PC-3 (cell line): ENCODE results near the gene SELENOI. TPM values are rescaled to one million over a fixed set of nuclear protein-coding genes. Genes with fewer than 3 reads are reported as not detected.
"Not testable (repeated sequence)": the region's sequence is repeated elsewhere in the genome, so short reads cannot be mapped to it uniquely, and the experiment has no call there.

Experiments used
- ATAC-seq: fragments of 200-7000 bp; cut with Tn5 transposase; 2 replicates; pipeline ENCODE4 v1.9.1; 2020; ENCODE audit warnings: mild to moderate bottlenecking, moderate library complexity
- BruUV-seq: library from RNA; stranded (reverse); fragments of 400-500 nt; replicated peaks from 2 replicates; lab custom pipeline; 2021; lab: Mats Ljungman, UMichigan
- CTCF ChIA-PET: fragments of 300-600 bp; sonication (Branson Sonifier 250); formaldehyde crosslinking; loops from one replicate; lab custom pipeline; 2022; ENCODE audit warnings: antibody characterized with exemption; lab: Charles Lee
- POLR2A ChIA-PET: fragments of 300-600 bp; sonication (Branson Sonifier 250); formaldehyde crosslinking; loops from one replicate; lab custom pipeline; 2022; ENCODE audit warnings: antibody characterized with exemption; ENCODE audit not compliant: unreplicated experiment; lab: Charles Lee
- DNase-seq: peaks from one replicate; pipeline ENCODE4 v3.0.0-alpha.2; 2015
- H2AFZ ChIP-seq: fragments of 300-600 bp; sonication (generic); 2 replicates; pipeline ENCODE4 v1.6.0; 2016; ENCODE audit warnings: antibody characterized with exemption, low read length
- H3F3A ChIP-seq: fragments of 300-600 bp; sonication (generic); one replicate; pipeline ENCODE4 v1.6.0; 2017; ENCODE audit warnings: antibody characterized with exemption, low read length, control low read depth, mild to moderate bottlenecking; ENCODE audit not compliant: unreplicated experiment
- H3K27ac ChIP-seq: fragments of 300-600 bp; sonication (generic); 2 replicates; pipeline ENCODE4 v1.5.1; 2016; ENCODE audit warnings: mild to moderate bottlenecking, low read length
- H3K27me3 ChIP-seq: fragments of 300-600 bp; sonication (generic); 2 replicates; pipeline ENCODE4 v1.6.1; 2016; ENCODE audit warnings: low read length, mixed read lengths
- H3K36me3 ChIP-seq: fragments of 300-600 bp; sonication (generic); 2 replicates; pipeline ENCODE4 v1.6.1; 2016; ENCODE audit warnings: low read depth, mixed run types, low read length, mixed read lengths
- H3K4me1 ChIP-seq: fragments of 300-600 bp; sonication (generic); 2 replicates; pipeline ENCODE4 v1.5.1; 2016; ENCODE audit warnings: low read length; ENCODE audit not compliant: insufficient read depth
- H3K4me2 ChIP-seq: fragments of 300-600 bp; sonication (generic); 2 replicates; pipeline ENCODE4 v1.6.0; 2016; ENCODE audit warnings: low read length
- H3K4me3 ChIP-seq: fragments of 300-600 bp; sonication (generic); 2 replicates; pipeline ENCODE4 v1.5.1; 2016; ENCODE audit warnings: mild to moderate bottlenecking, low read length, mixed read lengths
- H3K79me2 ChIP-seq: fragments of 300-600 bp; sonication (generic); 2 replicates; pipeline ENCODE4 v1.6.1; 2017; ENCODE audit warnings: low read length, mixed read lengths
- H3K9ac ChIP-seq: fragments of 300-600 bp; sonication (generic); 2 replicates; pipeline ENCODE4 v1.6.0; 2016; ENCODE audit warnings: mild to moderate bottlenecking, low read length
- H3K9me2 ChIP-seq: fragments of 300-600 bp; sonication (generic); replicated peaks from 2 replicates; pipeline ENCODE4 v1.6.1; 2016; ENCODE audit warnings: mixed run types, low read length, mixed read lengths
- H3K9me3 ChIP-seq: fragments of 300-600 bp; sonication (generic); 2 replicates; pipeline ENCODE4 v1.6.1; 2016; ENCODE audit warnings: low read length, mixed read lengths
- H4K20me1 ChIP-seq: fragments of 300-600 bp; sonication (generic); 2 replicates; pipeline ENCODE4 v1.6.1; 2016; ENCODE audit warnings: low read length, mixed read lengths
- EZH2 ChIP-seq: fragments of 300-600 bp; sonication (generic); IDR thresholded peaks from one replicate; pipeline ENCODE4 v1.6.1; 2017; ENCODE audit warnings: antibody characterized with exemption, mild to moderate bottlenecking, low read length; ENCODE audit not compliant: unreplicated experiment
- EZH2phosphoT487 ChIP-seq: fragments of 300-600 bp; sonication (generic); IDR thresholded peaks from 2 replicates; pipeline ENCODE4 v1.6.1; 2018; ENCODE audit warnings: mild to moderate bottlenecking, antibody characterized with exemption, low read length, borderline replicate concordance
- intact Hi-C: fragments of 100-400 bp; cut with micrococcal nuclease; formaldehyde crosslinking; loops from 2 replicates; pipeline ENCODE4 v1.9.0; 2023
- total RNA-seq: library from RNA; depleted of rRNA; stranded (reverse); fragments of >200 nt; gene quantifications from 2 replicates; pipeline ENCODE4 v1.2.3, GENCODE V29; 2014
- TF ChIP-seq, protein P1 (sequence below): fragments of 300-600 bp; sonication (generic); conservative IDR thresholded peaks from 2 replicates; pipeline ENCODE4 v1.5.1; 2017; ENCODE audit warnings: antibody characterized with exemption, low read depth, mild to moderate bottlenecking, low read length

Gene SELENOI
- total RNA-seq, 1 experiment from 2014 or later, result 22.3 TPM

DNA sequence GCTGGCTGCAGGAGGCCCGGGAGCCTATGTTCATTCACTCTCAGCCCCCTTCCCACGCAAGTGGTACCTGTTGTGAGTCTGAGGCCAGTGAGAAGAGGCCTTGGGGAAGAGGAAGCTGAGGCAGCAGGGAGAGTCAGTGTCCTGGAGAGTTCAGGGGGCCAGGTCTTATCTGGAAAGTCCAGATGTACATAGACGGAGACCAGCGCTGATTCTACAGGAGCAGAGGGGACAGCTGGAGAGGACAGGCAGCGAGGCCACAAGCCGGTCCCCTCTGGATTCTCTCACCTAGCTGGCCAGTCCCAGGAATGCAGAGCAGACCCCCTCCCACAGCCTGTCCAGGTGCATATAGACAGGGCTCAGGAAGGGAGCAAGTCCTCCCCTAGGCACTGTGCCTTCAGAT is 29.1 kb upstream of the SELENOI start:
- H2AFZ ChIP-seq, result no peak overlapping the region
- no peaks in the 10 kb centered on the region for H3K27me3 ChIP-seq
- no peak for DNase-seq
- H4K20me1 ChIP-seq, result no peaks in the 10 kb centered on the region
- no peaks in the 10 kb centered on the region for H3F3A ChIP-seq
- ATAC-seq, result no peak
- no peak overlapping the region for H3K4me3 ChIP-seq
- no peaks in the 10 kb centered on the region for H3K9me3 ChIP-seq
- no TSS peak for BruUV-seq
- H3K4me1 ChIP-seq, result no peaks in the 10 kb centered on the region
- no peak overlapping the region for H3K4me2 ChIP-seq
- no peaks in the 10 kb centered on the region for H3K9me2 ChIP-seq
- H3K36me3 ChIP-seq, result no peaks in the 10 kb centered on the region
- CTCF ChIA-PET, result no interaction called here
- H3K9ac ChIP-seq, result no peak overlapping the region
- intact Hi-C loops, result no loop called here
- H3K79me2 ChIP-seq, result no peaks in the 10 kb centered on the region
- TF ChIP-seq EZH2 (no peak), EZH2phosphoT487 (no peak)
- TF ChIP-seq, protein P1, sequence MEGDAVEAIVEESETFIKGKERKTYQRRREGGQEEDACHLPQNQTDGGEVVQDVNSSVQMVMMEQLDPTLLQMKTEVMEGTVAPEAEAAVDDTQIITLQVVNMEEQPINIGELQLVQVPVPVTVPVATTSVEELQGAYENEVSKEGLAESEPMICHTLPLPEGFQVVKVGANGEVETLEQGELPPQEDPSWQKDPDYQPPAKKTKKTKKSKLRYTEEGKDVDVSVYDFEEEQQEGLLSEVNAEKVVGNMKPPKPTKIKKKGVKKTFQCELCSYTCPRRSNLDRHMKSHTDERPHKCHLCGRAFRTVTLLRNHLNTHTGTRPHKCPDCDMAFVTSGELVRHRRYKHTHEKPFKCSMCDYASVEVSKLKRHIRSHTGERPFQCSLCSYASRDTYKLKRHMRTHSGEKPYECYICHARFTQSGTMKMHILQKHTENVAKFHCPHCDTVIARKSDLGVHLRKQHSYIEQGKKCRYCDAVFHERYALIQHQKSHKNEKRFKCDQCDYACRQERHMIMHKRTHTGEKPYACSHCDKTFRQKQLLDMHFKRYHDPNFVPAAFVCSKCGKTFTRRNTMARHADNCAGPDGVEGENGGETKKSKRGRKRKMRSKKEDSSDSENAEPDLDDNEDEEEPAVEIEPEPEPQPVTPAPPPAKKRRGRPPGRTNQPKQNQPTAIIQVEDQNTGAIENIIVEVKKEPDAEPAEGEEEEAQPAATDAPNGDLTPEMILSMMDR, result no peak
- POLR2A ChIA-PET, result no interaction called here
- no peak overlapping the region for H3K27ac ChIP-seq

DNA sequence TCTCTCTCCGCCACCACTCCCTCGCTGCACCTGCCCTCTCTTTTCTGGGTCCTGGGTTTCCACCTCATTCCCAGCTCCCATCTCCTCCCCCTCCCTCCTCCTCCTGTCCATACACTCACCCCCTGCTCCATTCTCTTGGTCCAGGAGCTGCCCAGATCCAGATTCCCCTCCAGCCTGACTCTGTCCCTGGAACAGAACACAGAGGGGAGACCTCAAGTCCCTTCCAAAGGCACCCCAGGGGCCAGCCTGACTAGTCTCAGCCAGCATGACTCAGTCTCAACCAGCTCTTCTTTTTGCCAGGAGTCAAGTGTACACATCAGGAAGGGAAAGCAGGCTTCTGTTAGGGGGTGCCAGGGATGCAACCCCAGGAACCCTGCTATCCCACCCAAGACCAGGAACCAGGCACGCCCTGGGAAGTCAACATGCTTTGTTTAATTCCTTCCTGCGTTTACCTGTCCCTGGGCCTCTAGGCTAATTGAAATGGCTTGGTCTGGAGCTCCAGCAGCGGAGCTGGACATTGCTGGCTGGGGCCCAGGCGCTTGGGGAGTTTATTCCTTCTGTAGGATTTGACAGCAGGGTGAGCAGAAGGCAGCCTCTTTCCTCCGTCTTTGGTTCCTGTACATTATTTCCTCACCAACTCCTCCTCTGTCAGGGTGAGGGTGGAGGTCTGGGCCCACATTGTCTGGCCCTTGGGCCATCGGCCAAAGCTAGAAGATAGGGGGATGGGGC is 28.4 kb upstream of the SELENOI start:
- DNase-seq (no peak), ATAC-seq (no peak)
- TF ChIP-seq EZH2phosphoT487 (no peak), EZH2 (no peak)
- TF ChIP-seq, protein P1, result no peak
- no peak overlapping the region for H3K4me2 ChIP-seq
- intact Hi-C loops, result no loop called here
- H3K9me3 ChIP-seq, result no peaks in the 10 kb centered on the region
- no peaks in the 10 kb centered on the region for H4K20me1 ChIP-seq
- CTCF ChIA-PET, result no interaction called here
- no peak overlapping the region for H2AFZ ChIP-seq
- H3K36me3 ChIP-seq, result no peaks in the 10 kb centered on the region
- no peak overlapping the region for H3K9ac ChIP-seq
- POLR2A ChIA-PET, result no interaction called here
- no peaks in the 10 kb centered on the region for H3K27me3 ChIP-seq
- no peaks in the 10 kb centered on the region for H3K9me2 ChIP-seq
- H3K4me1 ChIP-seq, result no peaks in the 10 kb centered on the region
- no peak overlapping the region for H3K27ac ChIP-seq
- H3K79me2 ChIP-seq, result no peaks in the 10 kb centered on the region
- no TSS peak for BruUV-seq
- H3K4me3 ChIP-seq, result no peak overlapping the region
- H3F3A ChIP-seq, result no peaks in the 10 kb centered on the region

DNA sequence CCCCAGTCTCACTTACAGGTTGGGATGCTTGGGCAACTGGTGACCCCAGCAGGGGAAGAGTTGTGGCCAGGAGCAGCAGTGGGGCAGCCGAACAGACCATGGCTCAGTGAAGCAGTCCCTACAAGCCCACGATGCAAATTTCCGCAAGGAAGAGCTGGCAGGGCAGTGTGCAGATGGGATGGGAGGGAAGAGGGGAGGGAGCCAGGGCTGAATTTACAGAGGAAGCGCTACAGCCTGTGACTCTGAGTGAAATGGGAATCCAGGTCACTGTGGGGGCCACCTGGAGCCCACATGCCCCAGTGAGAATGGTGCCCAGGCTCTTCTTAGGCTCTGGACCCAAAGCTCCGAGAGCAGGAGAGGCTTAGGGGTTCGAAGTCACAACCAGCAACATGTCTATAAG is 27.0 kb upstream of the SELENOI start:
- Histone ChIP-seq H3K27ac (no peak overlapping the region), H3F3A (no peaks in the 10 kb centered on the region), H3K9ac (no peak overlapping the region), H3K4me2 (no peak overlapping the region), H3K4me1 (no peaks in the 10 kb centered on the region), H3K9me2 (no peaks in the 10 kb centered on the region), H3K36me3 (no peaks in the 10 kb centered on the region), H3K4me3 (no peak overlapping the region), H4K20me1 (no peaks in the 10 kb centered on the region), H2AFZ (no peak overlapping the region), H3K79me2 (no peaks in the 10 kb centered on the region), H3K9me3 (no peaks in the 10 kb centered on the region), H3K27me3 (no peaks in the 10 kb centered on the region)
- TF ChIP-seq EZH2 (no peak), EZH2phosphoT487 (no peak)
- TF ChIP-seq, protein P1, result no peak
- BruUV-seq, result no TSS peak
- ChIA-PET POLR2A (no interaction called here), CTCF (no interaction called here)
- ATAC-seq (no peak), DNase-seq (no peak)
- intact Hi-C loops, result no loop called here

DNA sequence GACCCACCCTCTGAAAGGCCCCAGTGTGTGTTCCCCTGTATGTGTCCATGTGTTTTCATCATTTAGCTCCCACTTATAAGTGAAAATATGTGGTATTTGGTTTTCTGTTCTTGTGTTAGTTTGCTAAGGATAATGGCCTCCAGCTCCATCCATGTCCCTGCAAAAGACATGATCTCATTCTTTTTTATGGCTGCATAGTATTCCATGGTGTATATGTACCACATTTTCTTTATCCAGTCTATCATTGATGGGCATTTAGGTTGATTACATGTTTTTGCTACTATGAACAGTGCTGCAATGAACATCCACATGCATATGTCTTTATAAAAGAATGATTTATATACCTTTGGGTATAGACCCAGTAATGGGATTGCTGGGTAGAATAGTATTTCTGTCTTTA is 21.5 kb upstream of the SELENOI start:
- H3K79me2 ChIP-seq, H4K20me1 ChIP-seq, H3K27me3 ChIP-seq, H3K4me2 ChIP-seq, H3K9me2 ChIP-seq, CTCF ChIA-PET, H3K27ac ChIP-seq, intact Hi-C loops, BruUV-seq, H3K36me3 ChIP-seq, H3K9ac ChIP-seq, H3F3A ChIP-seq, DNase-seq, H2AFZ ChIP-seq, ATAC-seq, H3K4me3 ChIP-seq, H3K4me1 ChIP-seq, POLR2A ChIA-PET, H3K9me3 ChIP-seq: not testable (repeated sequence)
